NT2/D1 (cell line): Measurements from ENCODE around the gene KAZN.
"Not testable (repeated sequence)": the region's sequence is repeated elsewhere in the genome, so short reads cannot be mapped to it uniquely, and the experiment has no call there.

Source experiments
- SUZ12 ChIP-seq: IDR thresholded peaks from 2 replicates; pipeline ENCODE4 v1.6.1; 2011; ENCODE audit not compliant: insufficient read length, insufficient read depth; ENCODE audit errors: extremely low read depth
- YY1 ChIP-seq: IDR thresholded peaks from 2 replicates; pipeline ENCODE4 v1.6.1; 2011; ENCODE audit not compliant: insufficient read length, insufficient read depth
- ZNF274 ChIP-seq: IDR thresholded peaks from 2 replicates; pipeline ENCODE4 v1.6.1; 2011; ENCODE audit warnings: mild to moderate bottlenecking, low read depth, low read length

DNA sequence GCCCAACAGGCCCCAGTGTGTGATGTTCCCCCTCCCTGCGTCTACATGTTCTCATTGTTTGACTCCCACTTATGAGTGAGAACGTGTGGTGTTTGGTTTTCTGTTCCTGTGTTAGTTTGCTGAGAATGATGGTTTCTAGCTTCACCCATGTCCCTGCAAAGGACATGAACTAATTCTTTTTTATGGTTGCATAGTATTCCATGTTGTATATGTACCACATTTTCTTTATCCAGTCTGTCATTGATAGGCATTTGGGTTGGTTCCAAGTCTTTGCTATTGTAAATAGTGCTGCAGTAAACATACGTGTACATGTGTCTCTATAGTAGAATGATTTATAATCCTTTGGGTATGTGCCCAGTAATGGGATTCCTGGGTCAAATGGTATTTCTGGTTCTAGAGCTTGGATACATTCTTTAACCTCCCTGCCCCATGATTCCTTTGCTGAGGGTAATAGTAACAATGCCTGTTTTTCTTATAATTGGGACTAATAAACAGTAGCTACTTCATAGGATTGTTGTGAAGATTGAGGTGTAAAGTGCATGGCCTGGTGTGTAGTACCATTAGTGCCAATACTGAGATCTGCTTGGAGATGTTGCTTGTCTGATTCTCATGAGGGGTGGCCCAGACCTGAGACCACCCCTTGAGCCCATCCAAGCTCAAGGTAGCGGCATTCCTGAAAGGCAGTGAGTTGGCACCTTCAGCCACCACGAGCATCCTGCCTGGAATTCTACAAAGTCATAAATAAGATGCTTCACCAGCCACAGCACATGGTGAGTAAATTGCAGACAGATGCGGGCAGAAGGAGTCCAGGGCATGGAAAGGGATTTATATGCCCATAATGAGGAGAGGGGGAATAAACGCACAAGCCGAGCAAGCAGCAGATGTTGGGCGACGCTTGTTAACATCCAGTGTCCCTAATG lies 365.6 kb downstream of the KAZN start:
- not testable (repeated sequence) for TF ChIP-seq ZNF274, YY1, SUZ12
